GM19240 (cell line): ENCODE measurements around the gene ALDH9A1.
"Not testable (repeated sequence)": the region's sequence is repeated elsewhere in the genome, so short reads cannot be mapped to it uniquely, and the experiment has no call there.

Experiments used
- DNase-seq: peaks from one replicate; pipeline ENCODE4 v3.0.0; 2011; ENCODE audit warnings: low spot score; ENCODE audit not compliant: insufficient read length

The ALDH9A1 gene

GRCh38 chr1:165645654-165646366 lies 52.6 kb downstream of the ALDH9A1 start:
- no peak for DNase-seq

GRCh38 chr1:165644064-165644735 lies 54.2 kb downstream of the ALDH9A1 start:
- no peak for DNase-seq

DNA sequence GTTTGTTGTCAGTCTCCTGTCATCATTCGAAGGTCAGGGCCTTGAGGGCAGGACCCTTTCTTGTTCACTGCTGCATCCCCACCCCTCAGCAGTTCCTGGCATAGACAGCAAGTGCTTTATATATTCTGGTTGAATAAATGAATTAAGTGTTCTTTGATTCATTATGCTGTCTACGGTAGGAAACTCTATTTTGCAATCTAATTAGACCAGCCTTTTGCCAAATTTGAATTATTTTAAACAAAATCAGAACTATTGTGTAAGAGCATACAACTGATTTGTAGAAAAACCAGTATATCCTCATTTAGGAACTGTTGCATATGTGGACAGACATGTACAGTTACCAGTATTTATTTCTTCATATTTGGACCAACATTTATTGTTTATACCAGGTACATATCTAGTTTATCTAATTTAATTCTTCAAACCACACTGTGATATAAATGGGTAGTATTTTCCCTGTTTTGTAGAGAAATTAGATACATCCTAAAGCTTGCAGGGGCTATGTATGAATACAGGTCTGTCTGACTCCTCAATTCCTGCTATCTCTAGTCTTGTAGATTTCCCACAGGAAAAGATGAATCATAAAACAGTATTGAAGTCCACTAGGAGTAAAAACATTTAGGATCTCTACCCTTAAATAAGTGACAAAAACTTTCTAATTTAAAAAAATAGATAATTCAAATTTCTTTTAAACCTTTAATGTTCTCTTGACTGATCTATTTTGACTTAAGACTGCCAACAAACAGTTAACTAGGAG lies 57.0 kb downstream of the ALDH9A1 start:
- no peak for DNase-seq

DNA sequence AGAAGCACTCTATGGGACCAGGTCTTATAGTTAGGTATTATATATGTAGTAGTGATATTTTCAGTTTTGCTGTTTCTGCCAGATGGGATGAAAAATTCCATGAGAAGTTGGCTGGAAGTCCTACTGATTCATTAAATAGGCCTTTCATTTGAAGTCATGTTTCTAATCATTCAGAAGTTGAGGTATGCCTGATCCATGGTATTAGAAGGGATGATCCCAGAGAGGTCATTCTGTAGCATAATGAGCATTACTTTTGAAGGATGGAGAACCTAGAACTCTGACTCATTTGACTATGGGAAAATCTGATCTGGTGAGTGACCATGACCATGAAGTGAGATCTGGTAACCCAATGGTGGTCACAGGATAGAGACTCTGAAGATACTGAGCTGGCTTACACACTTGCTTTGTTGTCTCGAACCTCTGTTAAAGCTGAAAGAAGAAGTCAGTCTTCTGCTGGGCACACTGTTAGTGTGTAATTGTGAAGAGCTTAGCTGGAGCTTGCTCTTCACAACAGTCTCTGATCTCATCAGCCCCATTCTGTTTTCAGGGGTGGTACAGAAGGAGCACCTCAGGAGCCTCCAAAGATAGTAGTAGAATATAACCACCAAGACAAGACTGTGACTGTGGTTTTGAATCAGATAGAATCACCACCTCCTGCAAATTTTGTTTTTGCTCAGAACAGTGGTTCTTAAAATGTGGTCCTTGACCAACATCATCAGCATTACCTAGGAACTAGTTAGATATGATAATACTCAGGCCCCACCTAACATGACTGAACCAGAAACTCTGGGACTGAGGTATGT lies 58.3 kb downstream of the ALDH9A1 start:
- no peak for DNase-seq

- not testable (repeated sequence) for DNase-seq
These were observed 60.2 kb downstream of the ALDH9A1 start for GRCh38 chr1:165638211-165638610.

DNA sequence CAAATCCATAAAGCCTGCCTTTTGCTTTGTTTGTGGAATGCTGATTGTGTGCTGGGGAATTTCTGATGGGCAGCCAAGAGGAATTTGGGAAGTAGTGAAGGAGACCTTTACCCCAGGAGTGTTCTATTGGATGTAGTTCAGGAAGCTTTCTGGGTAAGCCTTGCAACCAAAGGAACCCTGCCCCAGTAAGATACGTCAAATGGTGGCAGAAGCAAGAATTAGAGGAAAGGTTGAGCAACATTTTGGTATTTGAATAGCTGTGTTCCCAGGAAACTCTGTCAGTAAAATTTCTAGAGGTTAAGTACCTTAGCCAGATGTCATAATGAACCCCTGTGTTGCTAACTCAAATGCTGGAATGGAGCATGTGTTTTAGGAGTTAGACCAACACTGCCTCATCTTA lies 60.9 kb downstream of the ALDH9A1 start:
- no peak for DNase-seq

- DNase-seq, result no peak
These were observed 62.5 kb downstream of the ALDH9A1 start for GRCh38 chr1:165635823-165636222.

- no peak for DNase-seq
These were observed 63.0 kb downstream of the ALDH9A1 start for GRCh38 chr1:165635329-165635728.

GRCh38 chr1:165634154-165634921 lies 64.0 kb downstream of the ALDH9A1 start:
- no peak for DNase-seq

DNA sequence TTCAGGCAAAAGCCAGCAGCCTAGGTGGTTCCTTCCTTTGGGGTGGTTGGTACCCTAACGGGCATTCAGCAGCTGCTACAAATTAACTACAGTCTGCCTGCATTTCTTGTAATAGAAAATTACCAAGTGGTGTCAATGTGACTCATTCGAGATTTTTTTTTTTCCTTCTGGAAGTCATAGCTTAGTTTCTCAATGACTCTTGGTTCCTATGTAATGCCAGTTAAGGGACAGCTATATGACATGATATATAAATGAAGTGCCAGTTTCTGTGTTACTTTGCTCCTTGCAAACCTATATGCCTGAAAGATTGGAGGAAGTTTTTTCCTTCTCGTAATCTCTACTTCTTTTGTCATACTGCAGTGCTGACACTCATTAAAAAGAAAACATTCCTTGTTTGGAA lies 64.7 kb downstream of the ALDH9A1 start:
- no peak for DNase-seq

DNA sequence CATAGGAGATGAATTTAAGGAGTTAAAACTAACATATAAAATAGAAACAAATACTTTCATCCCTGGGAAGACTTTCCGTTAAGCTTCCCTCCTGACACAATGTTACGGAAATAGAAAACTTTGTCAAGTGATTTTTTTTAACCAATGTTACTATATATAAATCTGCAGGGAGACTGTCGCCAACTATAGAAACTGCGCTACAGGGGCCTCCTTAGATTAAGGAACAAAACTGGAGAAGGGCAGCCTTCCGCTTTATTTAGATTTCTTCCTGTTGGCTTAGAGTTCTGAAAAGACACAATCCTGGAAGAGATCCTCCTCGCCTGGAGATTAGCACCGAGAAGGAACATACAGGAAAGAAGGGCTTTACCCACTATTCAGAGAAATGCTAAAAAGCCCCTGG lies 65.9 kb downstream of the ALDH9A1 start:
- DNase-seq, result no peak

GRCh38 chr1:165632152-165632469 lies 66.3 kb downstream of the ALDH9A1 start:
- DNase-seq, result no peak

DNA sequence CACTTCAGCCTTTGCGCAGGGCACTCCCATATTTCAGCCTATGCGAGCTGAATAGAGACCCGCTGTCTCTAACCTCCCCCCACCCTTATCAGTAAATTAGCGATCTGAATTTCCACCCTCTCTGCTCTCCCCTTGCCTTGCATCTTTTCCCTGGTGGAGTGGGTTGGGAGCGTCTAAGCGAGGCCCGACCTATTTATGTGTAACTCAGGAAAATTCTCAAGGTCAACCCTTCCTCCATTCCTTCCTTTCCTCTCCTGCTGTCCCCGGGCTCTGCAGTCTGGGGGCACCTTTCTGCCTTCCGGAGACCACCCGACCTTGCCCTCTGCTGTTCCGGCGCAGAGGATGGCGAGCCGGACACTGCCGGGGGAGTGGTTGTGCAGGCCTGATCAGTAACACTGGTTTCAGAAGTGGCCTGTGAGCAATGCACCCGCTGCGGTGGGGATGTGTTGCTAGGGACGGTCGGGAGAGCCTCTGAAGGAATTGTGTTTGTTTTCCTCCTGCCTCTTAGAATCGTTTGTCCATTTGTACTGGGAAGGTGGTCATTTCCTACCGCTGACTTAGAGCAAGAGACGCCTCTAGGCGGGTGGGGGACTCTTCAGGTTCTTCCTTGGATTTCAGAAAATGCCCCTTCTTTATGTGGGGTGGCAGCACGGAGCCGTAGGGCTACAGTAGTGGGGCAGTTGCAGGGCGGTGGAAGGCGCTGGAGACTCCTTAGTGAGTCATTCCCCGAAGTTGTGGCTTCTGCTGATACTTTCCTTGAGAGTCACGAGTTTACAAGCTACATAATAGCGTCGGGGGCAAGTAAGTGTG lies 66.8 kb downstream of the ALDH9A1 start:
- no peak for DNase-seq

- DNase-seq, result peak; percentile 78
These were observed 67.6 kb downstream of the ALDH9A1 start, which contains the start of gene MGST3 for GRCh38 chr1:165630629-165631341. Gene MGST3, plus strand, starts transcription at chr1:165631234. Its CDS starts 18,614 bp downstream, at chr1:165649848.

DNA sequence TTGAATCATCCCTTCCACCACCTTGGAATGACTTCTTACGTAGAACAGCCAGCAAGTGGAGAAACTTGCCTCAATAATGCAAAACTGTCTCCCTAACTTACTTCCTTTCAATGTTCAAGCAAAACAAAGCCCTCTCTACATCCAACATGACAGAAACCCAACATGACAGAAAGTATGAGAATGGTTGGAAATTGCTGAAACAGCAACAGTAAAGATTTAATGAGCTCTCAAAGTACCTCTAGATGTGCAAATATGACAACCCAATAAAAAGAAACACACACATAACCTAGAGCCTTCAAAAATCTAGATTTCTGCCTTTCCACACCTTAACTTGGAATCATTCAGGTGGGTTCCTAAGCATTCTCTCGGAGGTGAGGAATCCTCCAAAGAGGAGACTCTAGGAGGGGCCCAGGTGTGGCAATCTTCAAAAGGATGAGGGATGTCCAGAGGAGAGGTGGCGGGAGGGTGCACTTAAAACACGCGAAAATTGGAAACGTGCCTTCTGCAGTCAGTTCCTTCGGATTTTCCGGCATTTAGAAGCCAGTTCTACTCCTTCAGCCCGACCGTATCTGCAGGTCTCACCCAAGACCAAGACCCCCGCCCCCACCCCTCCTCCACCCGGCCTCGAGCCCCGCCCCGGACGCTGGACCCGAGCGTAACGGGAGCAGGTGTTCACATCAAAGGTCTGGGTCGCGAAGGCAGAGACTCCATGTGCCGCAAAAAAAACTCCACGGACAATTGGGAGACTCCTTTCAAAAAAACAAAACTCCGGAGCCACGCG lies 68.3 kb downstream of the ALDH9A1 start:
- no peak for DNase-seq

DNA sequence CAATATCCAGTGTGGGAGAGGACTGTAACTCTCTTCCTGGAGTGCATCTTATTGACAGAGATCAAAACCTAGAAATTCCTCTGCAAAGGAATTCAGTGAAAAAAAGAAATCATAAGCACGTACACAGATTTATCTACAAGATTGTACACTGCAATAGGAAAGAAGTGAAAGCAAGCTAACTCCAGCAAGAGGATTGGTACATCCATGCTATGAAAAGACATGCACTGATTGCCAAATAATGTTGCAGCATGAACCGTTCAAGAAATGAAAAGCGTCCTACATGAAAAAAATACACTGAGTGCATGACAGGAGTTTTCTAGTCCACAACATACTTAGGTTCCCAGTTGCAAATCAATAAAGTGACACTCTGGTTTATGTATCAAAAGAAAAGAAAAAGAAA lies 69.2 kb downstream of the ALDH9A1 start:
- DNase-seq, result no peak

- no peak for DNase-seq
These were observed 70.1 kb downstream of the ALDH9A1 start for GRCh38 chr1:165628147-165628822.

DNA sequence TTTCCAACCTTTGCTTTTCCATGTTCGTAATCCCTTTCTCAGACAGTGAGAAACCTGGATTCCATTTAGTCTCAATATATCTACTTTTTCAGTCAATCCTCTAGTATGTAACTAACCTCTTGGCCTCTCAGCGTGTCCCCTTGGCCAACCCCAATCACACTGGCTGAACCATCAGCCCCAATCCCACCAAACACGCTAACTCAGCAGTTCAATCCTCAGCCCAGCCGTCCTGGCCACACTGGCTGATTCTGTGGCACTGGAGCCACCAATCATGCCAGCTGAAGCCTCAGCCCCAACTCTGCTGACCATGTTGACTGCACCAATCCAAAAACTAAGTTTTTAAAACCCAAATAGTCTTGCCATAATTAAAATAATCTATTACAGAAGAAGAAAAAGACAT lies 73.9 kb downstream of the ALDH9A1 start:
- no peak for DNase-seq
